Right renal pelvis (tissue), 4 donors: Measurements from ENCODE around the gene BIN1. TPM values are rescaled to one million over a fixed set of nuclear protein-coding genes. Genes with fewer than 3 reads are reported as not detected.
"Not testable (repeated sequence)": the region's sequence is repeated elsewhere in the genome, so short reads cannot be mapped to it uniquely, and the experiment has no call there.

Experiments
- DNase-seq, 4 donors: peaks; one replicate each; pipeline ENCODE4 v3.0.0-alpha.2; 2013; ENCODE audit warnings: low read depth in 4 of 4, low spot score in 3 of 4, missing footprints in 1 of 4
- polyA plus RNA-seq, 4 donors: library from polyadenylated mRNA; unstranded; fragments of 120-200 nt; gene quantifications; one replicate each; pipeline ENCODE4 v1.2.1, GENCODE V29; 2013; ENCODE audit not compliant: insufficient read length in 4 of 4

Gene BIN1
- polyA plus RNA-seq, 4 donors: 89.2 to 142 (median 92.8) TPM

- no peak for DNase-seq
Measured at GRCh38 chr2:127134833-127135830, 28.2 kb upstream of the BIN1 start.

GRCh38 chr2:127134235-127134634, 27.3 kb upstream of the BIN1 start:
- no peak for DNase-seq

- no peak for DNase-seq
Measured at GRCh38 chr2:127133793-127134192, 26.8 kb upstream of the BIN1 start.

GRCh38 chr2:127130421-127130820, 23.5 kb upstream of the BIN1 start:
- no peak for DNase-seq

GRCh38 chr2:127129937-127130336, 23.0 kb upstream of the BIN1 start:
- no peak for DNase-seq

GRCh38 chr2:127128445-127128904, 21.5 kb upstream of the BIN1 start:
- no peak for DNase-seq

GRCh38 chr2:127125821-127126220, 18.9 kb upstream of the BIN1 start:
- no peak for DNase-seq

- no peak for DNase-seq
Measured at GRCh38 chr2:127124426-127124825, 17.5 kb upstream of the BIN1 start.

- DNase-seq: no peak
Measured at GRCh38 chr2:127122361-127123027, 15.5 kb upstream of the BIN1 start.

- DNase-seq: no peak
Measured at GRCh38 chr2:127121776-127122176, 14.8 kb upstream of the BIN1 start.

GRCh38 chr2:127121353-127121752, 14.4 kb upstream of the BIN1 start:
- DNase-seq: no peak

GRCh38 chr2:127120408-127120807, 13.5 kb upstream of the BIN1 start:
- not testable (repeated sequence) for DNase-seq

GRCh38 chr2:127118467-127118866, 11.5 kb upstream of the BIN1 start:
- no peak for DNase-seq

- no peak for DNase-seq
Measured at GRCh38 chr2:127118038-127118437, 11.1 kb upstream of the BIN1 start.

- DNase-seq: no peak
Measured at GRCh38 chr2:127117603-127118002, 10.6 kb upstream of the BIN1 start.

- DNase-seq: no peak
Measured at GRCh38 chr2:127115471-127116199, 8.7 kb upstream of the BIN1 start.

GRCh38 chr2:127110985-127111384, 4.0 kb upstream of the BIN1 start:
- DNase-seq: no peak

- no peak for DNase-seq
Measured at GRCh38 chr2:127108090-127108523, 1.2 kb upstream of the BIN1 start.

- DNase-seq: no peak
Measured at GRCh38 chr2:127107622-127107999, 657 bp upstream of the BIN1 start.

- DNase-seq: no peak
Measured at GRCh38 chr2:127106457-127106990, 430 bp downstream of the BIN1 start.
